ENCODE measurements around the gene CAMK2B.

The CAMK2B gene

DNA sequence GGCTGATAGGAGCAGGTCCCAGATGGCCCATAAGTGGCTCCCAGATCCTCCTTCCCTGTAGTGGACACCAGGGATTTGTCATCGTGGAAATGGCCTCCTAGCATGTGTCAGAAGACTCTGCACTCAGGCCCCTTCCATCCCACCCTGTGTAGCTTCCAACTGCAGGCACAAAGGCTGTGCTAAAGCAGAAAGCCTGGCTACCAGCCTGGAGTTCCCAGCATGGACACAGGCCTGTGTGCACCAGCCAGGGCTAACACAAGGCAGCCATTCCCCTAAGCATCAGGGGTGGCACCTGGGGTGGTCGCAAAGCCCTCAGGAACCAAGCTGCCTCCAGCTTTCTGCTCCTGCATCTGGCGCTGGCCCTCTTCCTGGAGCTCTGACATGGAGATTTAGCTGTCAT is 4.5 kb upstream of the CAMK2B start:
- no peak for DNase-seq (ENCODE audit: low spot score)

GRCh38 chr7:44329081-44329480 is 3.7 kb upstream of the CAMK2B start:
- DNase-seq (ENCODE audit: low spot score): no peak

- DNase-seq (ENCODE audit: low spot score): no peak
Observed at GRCh38 chr7:44327981-44328380, 2.6 kb upstream of the CAMK2B start.

DNA sequence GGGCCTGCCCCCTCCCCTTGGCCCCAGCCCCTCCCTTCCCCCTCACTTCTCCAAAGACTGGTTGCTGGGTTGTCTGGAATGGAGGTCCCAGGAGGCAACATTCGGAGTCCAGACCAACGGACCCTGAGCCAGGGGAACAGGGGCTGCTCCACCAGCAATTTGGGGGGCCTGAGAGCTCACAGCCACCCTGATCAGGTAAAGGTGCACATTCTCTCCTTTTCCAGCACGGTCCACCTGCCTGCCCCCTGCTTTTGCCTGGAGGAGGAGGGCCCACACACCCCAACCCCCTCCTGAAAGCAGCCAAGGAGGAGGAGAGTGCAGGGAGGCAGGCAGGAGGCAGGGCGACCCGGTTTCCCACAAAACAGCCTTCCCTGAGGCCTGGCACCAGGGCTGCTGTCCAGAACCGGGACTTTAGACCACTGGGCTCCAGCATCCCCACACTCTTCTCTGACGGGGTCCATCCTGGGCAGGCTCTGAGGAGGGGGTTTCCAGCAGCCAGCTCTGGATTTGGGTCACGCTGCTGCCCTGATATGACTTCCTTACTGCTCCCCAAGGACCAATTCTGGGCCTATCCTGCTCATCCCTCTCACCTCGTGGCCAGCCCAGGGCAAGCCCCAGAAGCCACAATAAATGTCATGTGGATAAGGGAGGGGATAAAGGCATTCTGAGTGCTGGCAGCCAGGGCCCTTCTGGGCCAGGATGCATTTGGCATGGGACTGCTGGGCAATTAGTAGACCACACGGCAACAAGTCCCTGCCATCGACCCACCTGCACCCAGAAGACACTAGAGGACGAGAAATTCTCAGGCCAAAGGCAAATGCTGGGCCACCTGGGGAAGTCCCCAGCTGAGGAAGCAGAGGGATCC is 1.1 kb upstream of the CAMK2B start:
- DNase-seq (ENCODE audit: low spot score): no peak

- DNase-seq (ENCODE audit: low spot score): no peak
Observed at GRCh38 chr7:44325811-44326241, 432 bp upstream of the CAMK2B start.

DNA sequence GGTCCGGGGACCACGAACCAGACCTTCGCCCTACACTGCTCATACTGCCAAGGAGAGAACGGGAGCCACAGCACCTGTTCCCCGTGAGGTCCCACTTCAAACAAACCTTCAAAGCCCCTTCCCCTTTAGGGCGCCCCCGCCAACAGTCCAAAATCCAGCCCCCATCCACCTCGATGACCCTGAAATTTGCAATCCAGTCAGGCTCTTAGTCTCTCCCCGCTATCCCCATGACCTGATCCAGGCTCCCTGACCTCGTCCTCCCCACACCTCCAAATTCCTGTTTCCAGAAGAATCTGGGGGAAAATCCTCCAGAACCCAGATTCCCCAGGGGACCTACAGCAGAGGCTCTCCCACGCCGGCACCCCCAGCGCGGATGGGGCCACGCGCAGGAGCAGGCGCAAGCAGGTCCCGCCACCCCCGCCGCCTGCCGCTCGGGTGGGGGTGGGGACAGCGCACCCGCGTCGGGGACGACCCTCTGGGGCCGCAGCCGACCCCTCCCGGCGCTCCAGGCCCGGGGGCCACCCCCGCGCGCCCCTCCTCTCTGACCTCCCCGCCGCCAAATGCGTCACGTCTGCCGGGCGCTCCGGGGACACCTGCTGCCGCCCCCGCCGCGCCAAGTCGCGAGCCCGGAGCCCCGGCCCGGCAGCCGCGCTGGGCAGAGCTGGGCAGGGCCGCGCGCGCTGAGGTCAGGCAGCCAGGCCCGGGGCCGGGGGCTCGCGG is 753 bp downstream of the CAMK2B start:
- DNase-seq (ENCODE audit: low spot score): no peak

DNA sequence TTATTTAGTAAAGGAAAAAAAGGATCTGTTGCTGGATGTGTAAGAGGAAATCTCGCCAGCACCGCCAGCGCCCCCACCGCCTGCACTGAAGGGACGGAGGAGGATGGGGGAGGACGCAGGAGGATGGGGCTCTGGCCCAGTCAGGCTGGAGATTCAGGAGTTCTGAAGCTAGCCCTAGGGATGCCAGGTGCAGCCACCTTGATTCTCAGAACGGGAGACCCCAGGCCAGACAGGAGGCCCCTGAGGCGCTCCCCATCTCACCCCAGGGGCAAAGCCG is 1.3 kb downstream of the CAMK2B start:
- no peak for DNase-seq (ENCODE audit: low spot score)

- DNase-seq (ENCODE audit: low spot score): no peak
Observed at GRCh38 chr7:44323381-44324203, 1.8 kb downstream of the CAMK2B start.

GRCh38 chr7:44322631-44323363 is 2.6 kb downstream of the CAMK2B start:
- no peak for DNase-seq (ENCODE audit: low spot score)

- DNase-seq (ENCODE audit: low spot score): no peak
Observed at GRCh38 chr7:44321796-44322195, 3.6 kb downstream of the CAMK2B start.

- no peak for DNase-seq (ENCODE audit: low spot score)
Observed at GRCh38 chr7:44320794-44321371, 4.5 kb downstream of the CAMK2B start.

- no peak for DNase-seq (ENCODE audit: low spot score)
Observed at GRCh38 chr7:44320141-44320540, 5.3 kb downstream of the CAMK2B start.

GRCh38 chr7:44318332-44318731 is 7.1 kb downstream of the CAMK2B start:
- DNase-seq (ENCODE audit: low spot score): no peak

- DNase-seq (ENCODE audit: low spot score): no peak
Observed at GRCh38 chr7:44315301-44315903, 10.0 kb downstream of the CAMK2B start.

GRCh38 chr7:44313621-44314031 is 11.8 kb downstream of the CAMK2B start:
- no peak for DNase-seq (ENCODE audit: low spot score)

GRCh38 chr7:44313016-44313415 is 12.4 kb downstream of the CAMK2B start:
- no peak for DNase-seq (ENCODE audit: low spot score)

GRCh38 chr7:44311561-44312495 is 13.6 kb downstream of the CAMK2B start:
- no peak for DNase-seq (ENCODE audit: low spot score)

- no peak for DNase-seq (ENCODE audit: low spot score)
Observed at GRCh38 chr7:44310221-44310848, 15.1 kb downstream of the CAMK2B start.

DNA sequence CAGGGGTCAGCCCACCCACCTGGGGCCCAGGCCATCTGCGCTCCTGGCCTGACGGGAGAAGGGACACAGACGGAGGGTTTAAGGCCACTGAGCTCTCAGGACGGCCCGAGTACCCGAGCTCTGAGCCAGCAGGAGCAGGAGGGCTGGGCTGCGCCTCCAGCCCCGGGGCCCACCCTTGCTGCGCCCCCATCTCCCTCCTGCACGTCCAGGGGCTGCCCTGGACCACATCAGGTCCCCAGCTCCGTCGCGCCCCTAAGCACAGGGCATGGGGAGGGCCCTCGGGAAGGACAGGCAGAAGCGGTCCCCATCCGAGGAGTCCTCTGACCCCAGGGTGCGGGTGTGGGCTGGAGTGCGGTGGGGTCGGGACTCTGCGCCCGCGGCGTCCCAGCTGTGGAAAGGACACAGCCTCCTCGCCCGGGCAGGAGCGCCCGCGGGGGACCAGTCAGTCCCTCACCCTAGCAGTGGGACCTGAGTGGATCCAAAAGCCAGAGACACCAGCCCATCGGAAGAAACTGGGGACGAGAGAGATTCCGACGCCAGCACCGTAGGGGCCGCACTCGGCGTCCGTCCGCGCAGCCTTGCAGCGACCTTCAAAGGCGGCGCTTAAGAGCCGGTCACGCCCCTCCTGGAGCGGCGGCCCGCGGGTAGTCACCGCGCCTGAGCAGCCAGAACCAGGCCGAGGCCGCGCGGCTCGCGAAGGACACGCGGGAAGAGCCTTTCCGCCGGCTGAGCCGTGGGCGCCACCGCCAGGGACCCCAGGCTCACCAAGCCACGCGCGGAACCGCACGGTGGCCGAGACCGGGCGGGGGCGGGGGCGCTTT is 15.9 kb downstream of the CAMK2B start:
- no peak for DNase-seq (ENCODE audit: low spot score)

Measured in hematopoietic multipotent progenitor cell treated with erythropoietin and hydrocortisone succinate and interleukin-3 and kit ligand, for 17 days (in vitro differentiated cells).